ENCODE data around the gene AATK.

The AATK gene

DNA sequence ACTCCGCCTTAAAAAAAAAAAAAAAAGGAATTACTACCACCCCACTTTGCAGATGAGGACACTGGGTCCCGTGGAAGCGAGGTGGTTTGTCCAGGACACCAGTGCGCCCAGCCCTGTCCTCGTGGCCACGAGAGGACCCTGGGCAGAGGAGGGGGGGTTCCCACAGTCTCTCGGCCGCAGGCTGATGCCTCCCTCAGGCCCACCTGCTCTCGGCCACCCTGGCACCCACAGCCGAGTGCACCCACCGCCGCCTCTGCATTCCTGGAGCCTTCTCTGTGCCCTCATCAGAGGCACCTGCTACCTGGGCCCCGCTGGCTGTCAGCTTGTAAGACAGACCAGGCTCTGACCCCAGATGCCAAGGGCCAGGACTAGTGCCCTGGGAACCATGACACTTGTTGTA, 28.8 kb downstream of the AATK start:
- no peaks in the 10 kb centered on the region for H3K9me3 ChIP-seq (ENCODE audit: severe bottlenecking)
- ATAC-seq (ENCODE audit: low read depth) (no peak), DNase-seq (ENCODE audit: low spot score) (no peak)
- H3K27me3 ChIP-seq (ENCODE audit: insufficient read depth, poor library complexity, severe bottlenecking), result no peaks in the 10 kb centered on the region
- H3K27ac ChIP-seq (ENCODE audit: poor library complexity, severe bottlenecking), result no peak overlapping the region
- H3K4me1 ChIP-seq (ENCODE audit: insufficient read depth, poor library complexity, severe bottlenecking), result no peaks in the 10 kb centered on the region
- no peaks in the 10 kb centered on the region for H3K36me3 ChIP-seq (ENCODE audit: low read depth)
- TF ChIP-seq, protein P1, sequence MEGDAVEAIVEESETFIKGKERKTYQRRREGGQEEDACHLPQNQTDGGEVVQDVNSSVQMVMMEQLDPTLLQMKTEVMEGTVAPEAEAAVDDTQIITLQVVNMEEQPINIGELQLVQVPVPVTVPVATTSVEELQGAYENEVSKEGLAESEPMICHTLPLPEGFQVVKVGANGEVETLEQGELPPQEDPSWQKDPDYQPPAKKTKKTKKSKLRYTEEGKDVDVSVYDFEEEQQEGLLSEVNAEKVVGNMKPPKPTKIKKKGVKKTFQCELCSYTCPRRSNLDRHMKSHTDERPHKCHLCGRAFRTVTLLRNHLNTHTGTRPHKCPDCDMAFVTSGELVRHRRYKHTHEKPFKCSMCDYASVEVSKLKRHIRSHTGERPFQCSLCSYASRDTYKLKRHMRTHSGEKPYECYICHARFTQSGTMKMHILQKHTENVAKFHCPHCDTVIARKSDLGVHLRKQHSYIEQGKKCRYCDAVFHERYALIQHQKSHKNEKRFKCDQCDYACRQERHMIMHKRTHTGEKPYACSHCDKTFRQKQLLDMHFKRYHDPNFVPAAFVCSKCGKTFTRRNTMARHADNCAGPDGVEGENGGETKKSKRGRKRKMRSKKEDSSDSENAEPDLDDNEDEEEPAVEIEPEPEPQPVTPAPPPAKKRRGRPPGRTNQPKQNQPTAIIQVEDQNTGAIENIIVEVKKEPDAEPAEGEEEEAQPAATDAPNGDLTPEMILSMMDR (IDR thresholded peaks at IDR 0.05; ENCODE audit: poor library complexity, severe bottlenecking), result no peak
- no peak overlapping the region for H3K4me3 ChIP-seq (ENCODE audit: severe bottlenecking)

DNA sequence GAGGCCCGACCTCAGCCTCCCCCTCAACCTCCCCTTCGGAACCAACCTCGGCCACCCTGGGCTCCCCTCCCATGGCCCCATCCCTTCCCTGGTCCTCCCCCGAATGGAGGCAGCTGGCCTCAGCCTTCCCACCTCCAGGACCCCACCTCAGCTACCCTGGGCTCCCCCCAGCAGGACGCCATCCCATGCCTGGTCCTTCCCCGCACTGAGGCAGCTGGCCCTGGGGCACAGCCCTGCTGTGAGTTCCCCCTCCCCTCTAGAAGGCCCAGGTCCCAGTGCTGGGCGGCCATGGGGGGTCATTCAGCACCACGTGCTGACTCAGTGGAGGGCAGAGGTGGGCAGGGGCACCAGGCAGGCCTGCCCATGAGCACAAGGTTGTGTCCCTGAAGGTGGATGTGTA, 29.7 kb downstream of the AATK start:
- no peak overlapping the region for H3K27ac ChIP-seq (ENCODE audit: poor library complexity, severe bottlenecking)
- H3K4me3 ChIP-seq (ENCODE audit: severe bottlenecking), result no peak overlapping the region
- TF ChIP-seq, protein P1 (IDR thresholded peaks at IDR 0.05; ENCODE audit: poor library complexity, severe bottlenecking), result no peak
- DNase-seq (ENCODE audit: low spot score), result no peak
- H3K9me3 ChIP-seq (ENCODE audit: severe bottlenecking), result no peaks in the 10 kb centered on the region
- H3K36me3 ChIP-seq (ENCODE audit: low read depth), result no peaks in the 10 kb centered on the region
- no peaks in the 10 kb centered on the region for H3K27me3 ChIP-seq (ENCODE audit: insufficient read depth, poor library complexity, severe bottlenecking)
- H3K4me1 ChIP-seq (ENCODE audit: insufficient read depth, poor library complexity, severe bottlenecking), result no peaks in the 10 kb centered on the region
- no peak for ATAC-seq (ENCODE audit: low read depth)

GRCh38 chr17:81135505-81136278, 30.3 kb downstream of the AATK start:
- no peaks in the 10 kb centered on the region for H3K9me3 ChIP-seq (ENCODE audit: severe bottlenecking)
- TF ChIP-seq, protein P1 (IDR thresholded peaks at IDR 0.05; ENCODE audit: poor library complexity, severe bottlenecking), result no peak
- no peaks in the 10 kb centered on the region for H3K4me1 ChIP-seq (ENCODE audit: insufficient read depth, poor library complexity, severe bottlenecking)
- DNase-seq (ENCODE audit: low spot score) (no peak), ATAC-seq (ENCODE audit: low read depth) (no peak)
- H3K27ac ChIP-seq (ENCODE audit: poor library complexity, severe bottlenecking), result no peak overlapping the region
- no peaks in the 10 kb centered on the region for H3K36me3 ChIP-seq (ENCODE audit: low read depth)
- H3K4me3 ChIP-seq (ENCODE audit: severe bottlenecking), result no peak overlapping the region
- no peaks in the 10 kb centered on the region for H3K27me3 ChIP-seq (ENCODE audit: insufficient read depth, poor library complexity, severe bottlenecking)

GRCh38 chr17:81134064-81134781, 31.8 kb downstream of the AATK start:
- ATAC-seq (ENCODE audit: low read depth), result no peak
- Histone ChIP-seq H3K4me3 (ENCODE audit: severe bottlenecking) (no peak overlapping the region), H3K9me3 (ENCODE audit: severe bottlenecking) (no peaks in the 10 kb centered on the region), H3K27ac (ENCODE audit: poor library complexity, severe bottlenecking) (no peak overlapping the region), H3K27me3 (ENCODE audit: insufficient read depth, poor library complexity, severe bottlenecking) (no peaks in the 10 kb centered on the region), H3K36me3 (ENCODE audit: low read depth) (no peaks in the 10 kb centered on the region), H3K4me1 (ENCODE audit: insufficient read depth, poor library complexity, severe bottlenecking) (no peaks in the 10 kb centered on the region)
- TF ChIP-seq, protein P1 (IDR thresholded peaks at IDR 0.05; ENCODE audit: poor library complexity, severe bottlenecking), result no peak
- DNase-seq (ENCODE audit: low spot score), result no peak
